HG03097 (cell line): ENCODE measurements around the gene DOK7.

Experiments
- ATAC-seq: cut with Tn5 transposase; IDR thresholded peaks from one replicate; pipeline ENCODE4 v1.9.1; 2021; ENCODE audit not compliant: unreplicated experiment, low FRiP score

Gene DOK7

DNA sequence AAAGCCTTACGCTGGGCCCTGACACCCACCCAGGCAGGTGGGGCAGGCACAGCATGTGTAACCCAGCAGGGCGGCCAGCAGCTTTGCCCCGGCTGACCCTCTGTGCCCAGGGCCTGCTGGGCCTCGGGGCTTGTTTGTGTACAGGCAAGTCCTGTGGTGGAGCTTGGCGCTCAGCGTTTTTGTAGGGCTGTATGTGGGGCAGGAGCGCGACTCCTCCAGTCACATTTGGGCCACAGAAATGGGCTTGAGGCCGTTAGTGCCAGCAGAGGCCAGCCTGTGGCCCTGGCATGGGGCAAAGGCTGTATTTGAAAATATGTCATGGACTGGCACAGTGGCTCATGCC is 36.0 kb upstream of the DOK7 start:
- ATAC-seq = no peak

DNA sequence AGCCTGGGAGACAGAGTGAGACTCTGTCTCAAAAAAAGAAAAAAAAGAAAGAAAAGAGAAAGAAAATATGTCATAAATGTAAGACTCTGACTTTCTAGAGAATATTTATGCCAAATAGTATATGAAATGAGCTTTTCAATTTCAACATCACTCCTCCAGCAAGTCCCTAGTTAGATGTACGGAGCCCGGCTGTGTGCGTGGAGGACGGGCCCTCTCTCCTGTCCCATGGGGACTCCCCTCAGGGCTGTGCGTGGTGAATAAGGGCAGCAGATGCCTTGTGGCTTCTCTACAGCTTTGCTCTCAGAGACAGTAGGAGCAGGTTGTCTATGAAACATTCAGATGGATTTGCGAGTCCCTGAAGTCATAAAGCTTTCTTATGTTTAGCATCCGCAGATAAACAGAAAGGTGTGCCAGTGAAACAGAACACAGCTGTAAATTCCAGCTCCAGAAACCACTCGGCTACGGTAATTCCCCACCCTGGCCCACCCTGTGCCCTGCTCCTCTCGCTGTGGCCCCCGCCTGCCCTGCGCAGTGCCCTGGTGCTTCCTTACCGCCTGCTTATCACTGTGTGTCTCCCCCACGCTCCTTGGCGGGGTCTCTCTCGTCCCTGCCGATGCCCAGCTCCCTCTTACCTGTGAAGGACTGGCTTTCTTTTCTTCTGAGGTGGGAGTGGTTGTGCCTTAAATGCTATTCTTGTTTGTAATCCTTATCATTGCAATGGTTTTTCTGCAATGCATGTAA is 35.2 kb upstream of the DOK7 start:
- no peak for ATAC-seq

DNA sequence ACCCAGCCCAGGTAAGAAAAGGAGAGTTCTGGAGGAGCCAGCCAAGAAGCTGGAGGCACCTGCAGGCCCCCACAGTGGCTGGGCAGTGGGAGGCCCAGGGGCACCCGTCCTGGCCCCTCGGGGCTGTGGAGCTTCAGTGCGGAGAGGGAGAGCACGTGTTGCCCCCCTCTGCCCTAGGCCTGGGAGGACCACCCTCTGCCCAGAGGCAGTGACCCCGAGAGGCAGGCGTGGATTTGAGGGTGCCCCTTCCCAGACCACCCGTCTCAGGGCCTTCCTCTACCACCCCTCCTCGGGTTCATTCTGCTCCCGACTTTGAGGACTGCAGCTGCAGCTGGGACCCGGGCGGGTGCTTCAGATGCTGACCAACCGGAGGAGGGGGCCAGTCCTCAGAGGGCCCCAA is 33.5 kb upstream of the DOK7 start:
- ATAC-seq = no peak

DNA sequence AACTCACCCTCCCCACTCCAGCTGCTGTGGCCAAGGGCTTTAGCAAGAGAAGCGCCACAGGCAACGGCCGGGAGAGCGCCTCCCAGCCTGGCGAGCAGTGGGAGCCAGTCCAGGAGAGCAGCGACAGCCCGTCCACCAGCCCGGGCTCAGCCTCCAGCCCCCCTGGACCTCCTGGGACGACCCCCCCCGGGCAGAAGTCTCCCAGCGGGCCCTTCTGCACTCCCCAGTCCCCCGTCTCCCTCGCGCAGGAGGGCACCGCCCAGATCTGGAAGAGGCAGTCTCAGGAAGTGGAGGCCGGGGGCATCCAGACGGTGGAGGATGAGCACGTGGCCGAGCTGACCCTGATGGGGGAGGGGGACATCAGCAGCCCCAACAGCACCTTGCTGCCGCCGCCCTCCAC is 32.6 kb upstream of the DOK7 start:
- ATAC-seq = no peak

DNA sequence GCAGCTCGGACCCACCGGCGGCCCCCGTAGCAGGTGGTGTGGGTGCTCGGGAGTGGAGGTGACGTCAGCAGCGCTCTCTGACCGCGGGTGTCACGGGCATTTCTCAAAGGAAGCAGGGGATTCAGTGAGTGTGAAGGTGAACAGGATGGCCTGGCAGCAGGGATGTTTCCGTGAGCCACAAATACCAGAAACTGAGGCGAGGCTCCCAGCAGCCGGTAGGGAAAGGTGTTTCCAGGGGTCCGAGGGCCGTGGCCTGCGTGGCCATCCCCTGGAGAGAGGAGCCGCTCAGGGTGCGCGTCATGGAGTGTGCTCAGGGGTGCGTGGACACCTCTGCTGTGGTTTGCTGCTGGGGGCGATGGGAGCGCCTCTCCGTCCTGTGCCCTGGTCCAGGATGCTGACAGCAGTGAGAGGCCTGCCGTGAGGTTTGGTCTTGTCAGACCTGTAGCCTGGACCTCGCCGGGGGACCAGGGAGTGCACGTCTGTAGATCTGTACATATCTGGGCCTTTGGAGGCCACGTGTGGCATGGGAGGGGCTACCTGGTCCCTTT is 31.6 kb upstream of the DOK7 start:
- ATAC-seq = no peak

DNA sequence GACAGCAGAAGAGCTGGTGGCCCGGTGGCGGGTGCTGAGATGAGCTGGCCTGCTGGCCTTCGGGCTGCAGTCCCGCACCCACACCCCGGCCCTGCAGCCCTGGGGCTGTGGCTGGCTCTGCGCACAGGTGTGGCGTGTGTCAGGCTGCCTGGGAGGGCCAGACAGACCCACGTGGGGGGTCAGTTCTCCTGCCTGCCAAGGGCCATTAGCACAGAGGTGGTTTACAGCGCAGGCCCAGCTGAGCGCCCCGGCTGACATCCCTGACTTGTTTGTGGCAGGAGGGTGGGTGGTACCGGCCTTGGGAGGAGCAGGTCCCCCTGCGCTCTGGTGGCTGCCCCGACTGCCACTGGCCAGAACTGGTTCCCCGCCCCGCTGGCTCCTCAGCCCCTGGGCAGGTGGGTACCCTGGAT is 30.7 kb upstream of the DOK7 start:
- ATAC-seq = no peak

DNA sequence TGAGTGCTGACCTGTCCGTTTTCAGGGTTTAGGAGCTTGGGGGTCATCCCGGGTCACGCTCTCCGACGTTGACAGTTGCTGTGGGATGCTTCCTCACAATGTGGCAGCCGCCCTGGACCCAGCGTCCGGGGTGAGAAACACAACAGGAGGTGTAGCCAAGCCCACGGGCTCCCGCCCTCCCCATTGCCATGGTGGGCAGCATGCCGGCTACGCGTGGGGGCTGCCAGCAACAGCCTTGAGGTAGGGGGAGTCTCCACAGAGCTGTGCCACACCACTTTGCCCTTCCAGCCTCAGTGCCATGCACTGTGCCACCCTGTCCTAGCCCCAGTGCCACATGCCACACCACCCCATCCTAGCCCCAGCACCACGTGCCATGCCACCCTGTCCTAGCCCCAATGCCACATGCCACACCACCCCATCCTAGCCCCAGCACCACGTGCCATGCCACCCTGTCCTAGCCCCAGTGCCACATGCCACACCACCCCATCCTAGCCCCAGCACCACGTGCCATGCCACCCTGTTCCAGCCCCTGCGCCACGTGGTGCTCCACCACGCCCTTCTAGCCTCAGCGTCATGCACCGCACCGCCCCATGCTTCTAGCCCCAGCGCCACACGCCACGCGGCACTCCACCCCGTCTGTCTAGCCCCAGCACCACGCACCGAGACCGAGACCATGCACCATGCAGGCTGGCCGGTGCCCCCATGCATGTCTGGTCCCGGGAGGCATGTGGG is 29.8 kb upstream of the DOK7 start:
- no peak for ATAC-seq

DNA sequence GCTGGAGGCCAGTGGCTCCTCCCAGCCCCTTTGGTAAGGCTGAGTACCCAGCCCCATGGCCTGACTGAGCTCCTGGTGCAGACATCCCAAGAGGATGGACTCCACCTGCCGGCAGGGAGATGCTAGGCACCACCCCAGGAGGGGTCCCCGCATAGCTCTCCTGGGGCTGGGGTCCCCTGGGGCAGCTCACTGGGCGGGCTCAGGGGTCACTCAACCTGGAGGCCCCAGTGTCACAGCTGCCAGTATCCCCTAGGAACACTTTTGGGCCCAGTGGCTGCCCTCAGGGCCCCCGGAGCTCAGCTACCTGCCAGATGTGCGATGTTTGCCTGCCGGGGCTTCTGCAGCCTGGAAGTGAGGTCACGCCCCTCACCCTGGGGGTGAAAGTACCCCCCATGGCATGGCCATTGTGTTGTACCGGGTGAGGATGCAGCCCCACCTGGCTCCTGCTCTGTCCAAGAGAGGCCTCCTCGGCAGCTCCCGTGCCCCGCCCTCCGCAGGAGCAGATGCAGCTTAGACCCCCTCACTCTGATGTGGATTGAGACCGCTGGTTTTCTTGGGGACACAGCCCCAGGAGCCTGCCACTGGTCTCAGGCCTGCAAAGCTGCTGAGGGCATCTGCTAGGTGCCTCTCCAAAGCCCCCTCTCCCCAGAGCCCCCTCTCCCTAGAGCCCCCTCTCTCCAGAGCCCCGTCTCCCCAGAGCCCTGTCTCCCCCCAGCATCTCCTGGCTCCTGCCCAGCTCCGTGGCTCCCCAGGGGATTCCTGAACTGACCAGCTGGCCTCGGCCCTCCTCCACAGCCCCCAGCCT is 28.0 kb upstream of the DOK7 start:
- no peak for ATAC-seq

DNA sequence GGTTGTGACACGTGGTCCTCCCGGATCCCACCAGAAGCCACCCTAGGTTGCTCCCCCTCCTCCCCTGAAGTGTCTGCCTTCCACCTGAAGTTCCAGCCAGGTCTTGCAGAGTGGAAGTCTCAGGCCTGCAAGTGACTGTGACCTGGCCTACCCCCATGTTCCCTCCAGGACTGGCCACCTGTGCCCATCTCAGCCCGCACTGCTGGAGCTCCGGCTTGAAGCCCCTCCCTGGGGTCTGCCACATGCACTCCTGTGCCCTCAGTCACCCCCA is 27.5 kb upstream of the DOK7 start:
- ATAC-seq = no peak

DNA sequence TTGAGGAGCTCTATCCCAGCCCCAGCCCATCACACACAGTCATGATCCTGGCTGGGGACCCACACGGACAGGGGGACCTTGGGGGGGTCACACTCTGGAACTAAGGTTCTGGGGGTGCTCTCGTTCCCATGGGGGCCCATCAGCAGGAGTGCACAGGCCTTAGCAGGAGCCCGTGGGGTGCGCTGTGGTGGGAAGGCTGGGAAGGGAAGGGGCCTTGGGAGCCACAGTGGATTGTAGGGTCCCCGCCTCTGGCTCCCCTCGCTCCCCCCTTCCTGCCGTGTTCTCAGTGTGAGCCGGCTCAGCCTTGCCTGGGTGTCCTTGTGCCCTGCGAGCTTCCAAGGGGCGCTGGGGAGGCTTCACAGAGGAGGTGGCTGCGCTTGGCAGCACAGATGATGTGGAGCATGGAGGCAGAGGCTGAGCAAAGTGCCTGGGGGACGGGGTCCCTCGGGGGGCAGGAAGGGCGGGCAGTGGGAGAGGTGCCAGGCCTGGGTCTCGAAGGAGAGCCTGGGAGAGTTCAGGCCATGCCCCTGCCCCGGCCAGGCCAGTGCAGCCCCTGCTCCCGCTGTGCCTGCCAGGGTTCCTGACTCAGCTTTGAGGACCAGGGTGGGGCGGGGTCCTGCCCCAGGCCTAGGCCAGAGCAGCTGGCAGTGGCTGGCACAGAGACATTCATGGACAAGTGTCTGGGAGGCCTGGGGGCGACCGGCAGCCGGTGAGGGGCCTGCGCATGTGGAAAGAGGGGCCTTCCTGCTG is 26.9 kb upstream of the DOK7 start:
- no peak for ATAC-seq

DNA sequence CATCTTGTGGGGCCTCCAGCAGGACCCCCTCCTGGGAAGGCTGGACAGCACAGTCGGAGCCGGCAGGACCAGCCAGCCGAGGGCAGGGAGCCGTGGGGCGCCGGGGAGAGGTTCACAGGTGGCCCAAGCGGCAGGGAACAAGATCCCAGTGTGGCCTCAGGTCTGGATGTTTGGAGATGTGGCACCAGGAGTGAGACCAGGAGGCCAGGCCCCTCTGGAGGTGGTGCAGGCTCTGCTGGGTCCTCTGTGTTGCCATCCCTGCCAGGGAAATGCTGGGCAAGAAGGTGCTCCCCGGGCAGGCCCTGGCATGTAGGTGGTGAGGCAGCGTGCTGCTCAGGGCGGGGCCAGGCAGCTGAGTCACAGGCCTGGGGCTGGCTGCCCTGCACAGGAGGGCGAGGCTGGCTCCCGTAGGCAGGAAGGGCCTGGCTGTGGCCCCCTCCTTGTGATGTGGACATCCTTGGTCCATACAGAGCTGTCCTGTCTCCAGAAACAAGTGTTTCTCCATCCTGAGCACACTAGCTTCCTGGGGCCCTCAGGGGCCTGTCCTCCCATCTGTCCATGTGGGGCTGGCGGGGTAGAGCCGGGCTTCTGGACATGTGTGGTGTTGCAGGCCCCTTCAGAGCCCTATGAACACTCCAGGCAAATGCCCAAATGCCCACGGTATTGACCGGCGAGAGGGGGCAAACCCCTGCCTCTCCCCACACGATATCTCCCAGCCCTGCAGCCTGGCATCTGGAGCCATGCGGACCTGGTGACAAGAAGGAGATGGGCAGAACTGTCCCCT is 26.1 kb upstream of the DOK7 start:
- no peak for ATAC-seq

DNA sequence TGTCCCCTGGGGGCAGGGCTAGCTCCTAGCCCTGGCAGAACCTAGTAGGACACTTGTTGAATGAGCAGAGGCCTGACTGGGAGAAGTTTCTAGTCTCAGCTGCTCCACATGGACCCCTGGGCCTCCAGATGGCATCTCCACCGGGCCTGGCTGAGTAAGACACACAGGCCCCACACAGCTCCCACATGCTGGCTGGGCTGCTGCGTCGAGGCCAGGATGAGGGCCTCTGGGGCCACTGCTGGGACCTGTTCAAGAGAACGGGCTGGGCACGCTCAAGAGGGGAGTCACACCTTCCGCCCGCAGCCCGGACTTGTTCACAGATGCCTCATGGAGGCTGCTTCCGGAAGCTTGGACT is 25.5 kb upstream of the DOK7 start:
- ATAC-seq = no peak

DNA sequence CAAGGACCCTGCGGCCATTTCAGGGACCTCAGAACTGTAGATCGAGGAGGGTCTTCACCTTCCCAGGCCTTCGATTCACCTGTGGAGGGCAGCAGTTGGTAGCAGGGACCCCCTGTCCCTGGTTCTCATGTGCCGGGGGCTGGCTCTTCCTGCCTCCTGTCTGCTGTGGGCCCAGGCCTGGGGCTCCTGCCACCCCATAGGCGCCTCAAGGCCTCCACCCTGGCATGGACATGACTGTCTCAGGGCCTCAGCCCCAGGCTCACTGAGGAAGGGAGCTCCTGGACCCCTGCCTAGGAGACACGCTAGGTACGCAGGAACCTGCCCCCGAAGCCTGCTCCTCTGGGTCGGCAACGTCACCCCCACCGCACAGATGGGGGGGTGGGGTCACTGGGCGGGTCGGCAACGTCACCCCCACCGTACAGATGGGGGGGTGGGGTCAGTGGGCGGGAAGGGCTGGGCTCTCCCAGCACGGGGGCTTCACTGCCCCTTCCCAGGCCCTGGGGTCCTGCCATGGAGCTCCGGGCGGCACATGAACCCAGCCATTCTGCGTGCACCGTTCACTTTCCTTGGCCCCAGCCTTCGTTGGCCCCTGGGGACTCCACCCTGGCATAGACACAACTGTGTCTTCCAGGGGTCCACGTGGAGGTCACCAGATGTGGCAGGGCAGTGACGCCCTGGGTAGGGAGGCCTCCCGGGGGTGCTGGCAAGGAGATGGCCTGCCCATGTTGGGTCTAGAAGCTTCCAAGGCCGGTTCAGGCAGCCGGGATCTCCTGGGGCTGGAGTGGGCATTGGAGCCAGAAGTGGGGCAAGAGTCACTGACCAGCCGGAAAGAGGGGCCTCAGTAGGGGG is 24.9 kb upstream of the DOK7 start:
- no peak for ATAC-seq

DNA sequence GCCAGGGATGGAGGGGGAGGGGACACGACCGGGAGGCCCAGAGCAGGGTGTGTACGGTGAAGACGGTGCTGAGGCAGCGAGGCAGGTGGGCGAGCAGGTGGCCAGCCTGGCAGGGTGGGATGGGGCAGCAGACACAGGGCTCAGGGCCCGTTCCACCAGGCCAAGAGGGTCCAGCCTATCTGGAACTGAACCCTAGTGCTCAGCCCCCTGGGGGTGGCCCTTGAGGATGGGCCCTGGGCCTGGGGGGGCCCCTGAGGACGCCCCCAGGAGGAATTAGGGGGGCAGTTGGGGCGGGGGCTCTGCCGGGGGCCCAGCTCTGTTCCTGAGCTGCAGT is 24.3 kb upstream of the DOK7 start:
- no peak for ATAC-seq

DNA sequence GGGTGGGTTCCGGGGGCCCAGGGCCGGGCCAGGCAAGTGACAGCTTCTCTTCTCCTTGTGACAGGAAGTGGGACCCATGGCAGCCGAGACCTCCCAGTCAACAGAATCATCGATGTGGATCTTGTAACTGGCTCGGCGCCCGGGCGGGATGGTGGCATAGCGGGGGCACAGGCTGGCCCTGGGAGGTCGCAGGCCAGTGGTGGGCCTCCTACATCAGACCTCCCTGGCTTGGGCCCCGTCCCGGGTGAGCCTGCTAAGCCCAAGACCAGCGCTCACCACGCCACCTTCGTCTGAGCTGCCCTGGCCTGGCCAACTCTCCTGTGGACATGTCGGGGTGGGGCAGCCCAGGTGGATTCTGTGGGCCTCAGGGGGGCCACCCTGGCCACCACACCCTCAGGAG is 23.7 kb upstream of the DOK7 start:
- no peak for ATAC-seq

DNA sequence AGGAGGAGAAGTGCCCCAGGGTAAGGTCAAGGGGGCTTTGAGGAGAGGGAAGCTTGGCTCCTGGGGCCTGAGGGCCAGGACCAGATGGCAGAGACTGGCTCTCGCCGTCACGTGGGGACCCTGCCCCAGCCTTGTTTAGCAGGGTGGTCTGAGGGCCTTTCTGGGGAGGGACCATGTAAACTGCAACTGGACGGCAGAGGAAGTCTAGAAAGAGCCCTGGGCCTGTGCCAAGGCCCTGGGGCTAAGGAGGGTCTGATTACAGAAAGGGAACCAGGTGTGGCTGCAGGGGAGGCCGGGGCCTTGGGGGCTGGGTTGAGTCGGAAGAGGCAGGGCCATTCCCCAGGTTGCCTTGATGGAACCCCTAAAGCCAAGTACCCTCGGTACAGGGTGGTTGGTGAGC is 23.1 kb upstream of the DOK7 start:
- ATAC-seq = no peak

DNA sequence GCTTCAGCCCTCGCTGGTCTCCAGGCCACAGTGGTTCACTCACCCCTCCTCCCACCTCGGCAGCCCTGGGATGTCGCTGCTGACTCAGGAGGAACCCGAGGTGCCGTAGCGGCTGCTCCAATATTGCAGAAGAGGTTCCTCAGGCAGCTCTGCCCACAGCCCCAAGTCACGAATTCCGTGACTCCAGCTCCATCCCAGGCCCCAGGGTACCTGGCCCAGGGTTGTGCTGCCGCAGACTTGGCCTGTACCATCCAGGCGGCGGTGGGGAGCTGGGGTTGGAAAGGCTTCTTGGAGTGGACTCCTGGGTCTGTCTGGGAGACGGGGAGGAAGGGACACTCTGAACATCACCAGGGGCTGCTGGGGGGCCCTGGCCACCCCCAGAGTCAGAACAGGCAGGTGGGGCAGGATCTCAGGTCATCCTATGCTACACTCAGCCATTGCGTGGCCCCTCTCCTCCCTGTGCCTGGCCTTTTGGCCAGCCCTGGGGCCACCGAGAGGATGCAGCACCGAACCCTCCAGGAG is 22.1 kb upstream of the DOK7 start:
- no peak for ATAC-seq

DNA sequence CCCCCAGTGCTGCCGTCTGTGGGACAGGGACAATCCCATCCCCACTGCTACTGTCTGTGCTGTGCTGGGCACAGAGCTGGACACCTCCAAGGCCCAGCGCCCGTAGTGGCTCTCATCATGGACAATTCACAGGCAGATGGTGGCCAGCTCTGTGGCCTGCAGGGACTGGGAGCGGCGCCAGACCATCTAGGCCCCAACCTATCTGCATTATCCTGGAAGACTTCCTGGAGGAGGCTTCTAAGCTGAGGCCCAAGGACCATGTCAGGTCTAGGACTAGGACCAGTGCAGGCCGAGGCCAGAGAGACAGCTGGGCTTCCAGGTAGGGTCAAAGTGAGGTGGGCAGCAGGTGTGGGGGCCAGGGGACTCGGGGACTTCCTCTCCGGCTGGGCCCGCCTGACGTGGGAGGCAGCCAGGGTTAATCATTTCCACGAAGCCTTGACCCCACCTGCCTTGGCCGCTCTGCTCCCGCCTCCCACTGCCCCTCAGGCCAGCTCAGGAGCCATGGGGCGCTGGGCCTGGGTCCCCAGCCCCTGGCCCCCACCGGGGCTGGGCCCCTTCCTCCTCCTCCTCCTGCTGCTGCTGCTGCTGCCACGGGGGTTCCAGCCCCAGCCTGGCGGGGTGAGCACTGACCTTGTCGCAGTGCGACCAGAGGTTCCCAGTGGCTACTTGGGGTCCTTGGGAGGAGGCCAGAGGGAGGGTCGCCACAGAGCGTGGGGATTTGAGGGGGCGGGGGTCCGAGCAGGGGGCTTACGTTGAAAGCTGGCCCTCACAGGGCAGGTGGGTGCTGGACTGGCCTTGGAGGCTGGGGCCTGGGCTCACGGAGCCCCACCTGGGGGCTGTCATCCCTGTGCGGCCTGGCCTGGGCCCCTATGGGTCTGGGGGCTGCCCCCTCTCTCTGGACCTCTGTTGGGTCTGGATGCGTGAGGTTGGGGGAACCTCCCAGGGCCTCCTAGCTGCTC is 21.3 kb upstream of the DOK7 start, which contains the start of gene HGFAC:
TSS of gene HGFAC (plus strand) at position 468 of the 959 bp plus-strand sequence. CDS start at position 502, 34 bp downstream.
- no peak for ATAC-seq
